Measurements from ENCODE around the gene MVD.

The MVD gene

GRCh38 chr16:88659160-88659559 is 3.7 kb downstream of the MVD start:
- peaks cover 5 to 23% of the 10 kb centered on the region in 2 donors for H3K36me3 ChIP-seq (ENCODE audit: control insufficient read depth in 1 of 2, insufficient read depth in 2 of 2, low read length in 2 of 2)
- H3K4me1 ChIP-seq (ENCODE audit: control insufficient read depth in 1 of 2, insufficient read depth in 2 of 2, low read length in 2 of 2): peaks cover 0 to 13% of the 10 kb centered on the region in 2 donors
- H3K27me3 ChIP-seq (ENCODE audit: low read depth, low read length): no peaks in the 10 kb centered on the region
- H3K9me3 ChIP-seq (ENCODE audit: control insufficient read depth in 1 of 2, low read length in 2 of 2): no peaks in the 10 kb centered on the region
- no peak overlapping the region for H3K27ac ChIP-seq (ENCODE audit: low read length)
- H3K4me3 ChIP-seq (ENCODE audit: low read depth in 1 of 2, low read length in 2 of 2): no peak overlapping the region

DNA sequence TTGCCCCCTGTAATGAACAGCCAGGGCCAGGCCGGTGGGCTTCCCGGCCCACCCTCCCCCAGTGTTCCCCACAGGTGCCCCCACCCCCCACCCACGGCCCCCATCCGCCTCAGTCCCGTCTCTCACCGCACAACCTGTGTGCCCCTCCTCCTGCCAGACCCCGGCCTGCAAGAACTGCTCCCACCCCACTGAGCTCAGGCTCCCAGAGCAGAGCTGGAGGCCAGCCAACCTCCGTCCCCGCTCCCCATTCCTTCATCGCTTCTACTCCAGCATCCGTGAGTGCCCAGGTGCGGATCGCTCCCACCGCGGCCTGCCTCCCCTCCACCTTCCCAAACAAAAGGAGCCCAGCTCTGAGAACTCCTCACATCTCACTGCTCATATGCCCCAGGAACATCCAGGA is 4.2 kb downstream of the MVD start:
- no peak overlapping the region for H3K27ac ChIP-seq (ENCODE audit: low read length)
- no peak overlapping the region for H3K4me3 ChIP-seq (ENCODE audit: low read depth in 1 of 2, low read length in 2 of 2)
- no peaks in the 10 kb centered on the region for H3K27me3 ChIP-seq (ENCODE audit: low read depth, low read length)
- peaks cover 5 to 28% of the 10 kb centered on the region in 2 donors for H3K36me3 ChIP-seq (ENCODE audit: control insufficient read depth in 1 of 2, insufficient read depth in 2 of 2, low read length in 2 of 2)
- H3K4me1 ChIP-seq (ENCODE audit: control insufficient read depth in 1 of 2, insufficient read depth in 2 of 2, low read length in 2 of 2): peaks cover 0 to 9% of the 10 kb centered on the region in 2 donors
- H3K9me3 ChIP-seq (ENCODE audit: control insufficient read depth in 1 of 2, low read length in 2 of 2): no peaks in the 10 kb centered on the region

DNA sequence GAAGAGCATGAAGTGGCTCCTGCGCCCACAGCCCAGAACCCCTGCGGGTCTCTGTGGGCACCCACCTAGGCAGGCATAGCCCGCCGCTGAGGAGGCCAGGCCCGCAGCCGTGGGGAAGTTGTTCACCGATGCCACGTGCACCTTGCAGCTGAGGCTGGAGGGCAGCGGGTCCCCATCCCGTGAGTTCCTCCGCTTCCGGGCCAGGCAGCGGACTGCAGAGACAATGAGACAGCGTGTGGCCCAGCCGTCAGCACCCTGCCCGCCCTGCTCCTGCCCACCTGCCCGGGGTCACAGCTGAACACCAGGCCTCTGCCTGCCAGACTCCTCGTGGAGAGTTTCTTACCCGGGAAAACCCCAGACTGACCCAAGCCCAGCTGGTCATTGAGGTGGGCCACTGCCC is 5.5 kb downstream of the MVD start:
- Histone ChIP-seq H3K36me3 (ENCODE audit: control insufficient read depth in 1 of 2, insufficient read depth in 2 of 2, low read length in 2 of 2) (peaks cover 5 to 40% of the 10 kb centered on the region in 2 donors), H3K27ac (ENCODE audit: low read length) (no peak overlapping the region), H3K9me3 (ENCODE audit: control insufficient read depth in 1 of 2, low read length in 2 of 2) (no peaks in the 10 kb centered on the region), H3K4me3 (ENCODE audit: low read depth in 1 of 2, low read length in 2 of 2) (no peak overlapping the region), H3K27me3 (ENCODE audit: low read depth, low read length) (no peaks in the 10 kb centered on the region), H3K4me1 (ENCODE audit: control insufficient read depth in 1 of 2, insufficient read depth in 2 of 2, low read length in 2 of 2) (peaks cover 0 to 7% of the 10 kb centered on the region in 2 donors)

- no peak overlapping the region for H3K27ac ChIP-seq (ENCODE audit: low read length)
- no peaks in the 10 kb centered on the region for H3K27me3 ChIP-seq (ENCODE audit: low read depth, low read length)
- H3K4me1 ChIP-seq (ENCODE audit: control insufficient read depth in 1 of 2, insufficient read depth in 2 of 2, low read length in 2 of 2): peaks cover under 1 to 3% of the 10 kb centered on the region in 2 donors
- H3K9me3 ChIP-seq (ENCODE audit: control insufficient read depth in 1 of 2, low read length in 2 of 2): no peaks in the 10 kb centered on the region
- H3K36me3 ChIP-seq (ENCODE audit: control insufficient read depth in 1 of 2, insufficient read depth in 2 of 2, low read length in 2 of 2): peaks cover 5 to 40% of the 10 kb centered on the region in 2 donors
- no peak overlapping the region for H3K4me3 ChIP-seq (ENCODE audit: low read depth in 1 of 2, low read length in 2 of 2)
These were observed 6.5 kb downstream of the MVD start for GRCh38 chr16:88656291-88656980.

DNA sequence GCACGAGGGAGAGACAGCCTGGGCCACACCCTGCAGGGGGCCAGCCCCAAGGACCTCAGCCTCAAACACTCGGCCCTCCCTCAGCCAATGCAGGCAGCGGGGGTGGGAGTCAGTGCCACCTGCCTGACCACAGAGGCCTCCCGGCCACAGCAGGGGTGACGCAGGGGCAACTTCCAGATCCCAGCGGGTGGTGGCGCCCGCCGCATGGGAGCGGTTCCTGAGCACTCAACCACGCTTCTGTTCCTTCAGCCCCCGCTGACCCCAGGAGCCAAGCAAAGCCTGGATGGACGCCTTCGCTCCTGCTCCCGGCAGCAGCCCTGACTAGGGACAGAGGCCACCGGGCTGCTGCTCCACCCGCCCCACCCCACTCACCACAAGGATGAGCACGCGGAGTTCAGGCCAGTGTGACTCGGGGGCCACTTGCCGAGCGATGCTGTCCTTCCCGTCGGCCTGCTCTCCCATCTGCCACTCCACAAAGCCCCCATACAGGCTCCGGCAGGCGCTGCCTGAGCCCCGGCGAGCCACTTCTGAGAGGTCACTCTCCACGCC is 7.1 kb downstream of the MVD start:
- Histone ChIP-seq H3K4me1 (ENCODE audit: control insufficient read depth in 1 of 2, insufficient read depth in 2 of 2, low read length in 2 of 2) (peaks cover 4 to 8% of the 10 kb centered on the region in 2 donors), H3K27me3 (ENCODE audit: low read depth, low read length) (no peaks in the 10 kb centered on the region), H3K9me3 (ENCODE audit: control insufficient read depth in 1 of 2, low read length in 2 of 2) (no peaks in the 10 kb centered on the region), H3K4me3 (ENCODE audit: low read depth in 1 of 2, low read length in 2 of 2) (no peak overlapping the region), H3K36me3 (ENCODE audit: control insufficient read depth in 1 of 2, insufficient read depth in 2 of 2, low read length in 2 of 2) (peaks cover 5 to 40% of the 10 kb centered on the region in 2 donors), H3K27ac (ENCODE audit: low read length) (no peak overlapping the region)

DNA sequence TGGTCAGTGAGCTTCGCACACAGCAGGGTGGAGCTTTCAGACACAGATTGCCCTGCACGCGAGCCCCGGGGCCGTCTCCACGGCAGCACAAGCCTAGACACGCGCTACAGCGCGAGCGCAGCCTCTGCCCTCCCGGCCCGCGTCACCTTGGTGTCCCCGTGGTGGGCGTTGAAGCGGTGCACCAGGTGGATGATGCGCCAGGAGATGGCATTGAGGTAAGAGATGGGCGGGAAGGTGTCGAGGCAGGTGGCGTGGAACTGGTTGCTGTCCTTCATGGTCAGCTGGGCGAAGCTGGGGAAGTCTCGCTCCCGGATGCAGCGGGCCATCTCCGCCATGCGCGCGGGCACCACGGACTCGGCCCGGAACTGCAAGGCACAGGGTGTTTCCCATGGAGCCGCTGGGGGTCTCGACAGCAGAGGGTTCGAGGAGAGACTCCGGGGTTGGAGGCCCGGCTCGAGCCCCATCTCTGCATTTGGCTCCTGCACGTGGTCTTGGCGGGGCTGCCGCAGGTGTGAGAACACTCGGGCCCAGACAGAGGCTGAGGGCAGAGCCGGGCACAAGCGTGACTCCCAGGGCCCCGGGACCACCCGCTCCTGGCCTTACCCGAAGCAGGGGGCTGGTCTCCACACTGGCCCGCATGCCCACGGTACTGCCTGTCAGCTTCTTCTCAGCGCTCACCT is 7.7 kb downstream of the MVD start:
- Histone ChIP-seq H3K4me1 (ENCODE audit: control insufficient read depth in 1 of 2, insufficient read depth in 2 of 2, low read length in 2 of 2) (peaks cover 4 to 13% of the 10 kb centered on the region in 2 donors), H3K27ac (ENCODE audit: low read length) (no peak overlapping the region), H3K27me3 (ENCODE audit: low read depth, low read length) (no peaks in the 10 kb centered on the region), H3K4me3 (ENCODE audit: low read depth in 1 of 2, low read length in 2 of 2) (no peak overlapping the region), H3K36me3 (ENCODE audit: control insufficient read depth in 1 of 2, insufficient read depth in 2 of 2, low read length in 2 of 2) (peaks cover 5 to 40% of the 10 kb centered on the region in 2 donors), H3K9me3 (ENCODE audit: control insufficient read depth in 1 of 2, low read length in 2 of 2) (no peaks in the 10 kb centered on the region)

DNA sequence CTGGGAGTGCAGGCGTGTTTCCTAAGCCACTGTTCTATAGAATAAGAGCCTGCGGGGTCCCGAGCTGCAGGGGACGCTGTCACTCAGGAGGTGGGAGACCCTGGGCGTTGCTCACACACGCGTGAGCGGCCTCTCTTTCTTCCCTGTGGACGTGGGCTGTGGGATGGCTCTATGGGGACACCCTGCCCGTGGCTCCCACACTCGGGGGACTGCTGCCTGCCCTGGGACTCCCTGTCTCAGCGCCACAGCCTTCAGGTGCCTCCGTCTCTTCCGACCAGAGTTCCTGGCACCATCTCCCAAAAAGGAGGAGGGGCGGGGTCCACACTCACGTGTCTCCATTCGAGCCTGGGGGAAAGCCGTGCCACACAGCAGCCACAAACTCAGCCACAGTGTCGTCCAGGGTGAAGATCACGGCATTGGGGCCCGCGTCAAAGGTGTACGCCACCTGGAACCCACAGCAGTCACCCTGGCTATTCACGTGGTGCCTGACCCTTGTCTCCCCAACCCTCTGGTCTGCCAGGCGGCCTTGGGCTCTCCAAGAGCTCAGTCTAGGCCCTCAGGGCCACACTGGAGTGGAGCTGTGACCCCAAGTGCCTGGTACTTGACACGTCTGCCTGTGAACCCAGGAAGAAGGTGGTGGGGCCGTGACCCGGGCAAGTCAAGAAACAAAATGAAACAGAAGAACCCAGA is 8.4 kb downstream of the MVD start:
- no peak overlapping the region for H3K4me3 ChIP-seq (ENCODE audit: low read depth in 1 of 2, low read length in 2 of 2)
- H3K4me1 ChIP-seq (ENCODE audit: control insufficient read depth in 1 of 2, insufficient read depth in 2 of 2, low read length in 2 of 2): peaks cover 4 to 20% of the 10 kb centered on the region in 2 donors
- H3K36me3 ChIP-seq (ENCODE audit: control insufficient read depth in 1 of 2, insufficient read depth in 2 of 2, low read length in 2 of 2): peaks cover 5 to 40% of the 10 kb centered on the region in 2 donors
- no peaks in the 10 kb centered on the region for H3K27me3 ChIP-seq (ENCODE audit: low read depth, low read length)
- no peaks in the 10 kb centered on the region for H3K9me3 ChIP-seq (ENCODE audit: control insufficient read depth in 1 of 2, low read length in 2 of 2)
- no peak overlapping the region for H3K27ac ChIP-seq (ENCODE audit: low read length)

DNA sequence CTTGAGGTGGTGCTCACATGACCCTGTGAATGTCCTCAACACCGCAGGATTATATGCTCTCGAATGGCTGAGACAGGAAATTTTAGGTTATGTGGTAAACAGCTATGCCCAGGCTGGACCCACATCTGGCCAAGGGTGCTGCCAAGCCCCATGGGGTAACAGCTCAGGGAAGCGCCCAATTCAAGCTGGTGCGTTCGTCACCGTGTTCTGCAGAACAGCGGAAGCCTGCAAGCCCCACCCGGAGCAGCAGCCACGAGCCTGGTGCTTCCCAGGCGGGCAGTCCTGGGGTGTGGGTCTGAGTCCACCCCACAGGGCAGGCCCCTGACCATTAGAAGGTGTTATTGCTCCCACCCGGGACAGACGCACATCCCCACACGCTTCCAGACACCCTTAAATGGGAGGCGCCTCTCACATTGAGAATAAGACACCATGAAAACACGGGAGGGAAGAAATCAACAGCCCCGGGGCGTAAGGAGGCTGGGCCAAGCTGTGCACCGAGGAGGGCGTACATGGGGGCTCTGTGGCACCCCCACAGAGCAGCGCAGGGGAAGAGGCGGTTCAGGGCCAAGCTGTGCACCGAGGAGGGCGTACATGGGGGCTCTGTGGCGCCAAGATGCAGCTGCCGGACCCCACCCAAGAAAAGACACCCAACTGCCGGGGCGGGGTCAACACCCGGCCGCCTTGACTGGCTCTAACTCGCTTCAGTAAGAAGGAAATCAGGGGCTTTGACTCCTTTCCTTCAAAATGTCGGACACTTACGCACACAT is 9.1 kb downstream of the MVD start:
- H3K27ac ChIP-seq (ENCODE audit: low read length): no peak overlapping the region
- H3K4me1 ChIP-seq (ENCODE audit: control insufficient read depth in 1 of 2, insufficient read depth in 2 of 2, low read length in 2 of 2): peaks cover 4 to 20% of the 10 kb centered on the region in 2 donors
- no peak overlapping the region for H3K4me3 ChIP-seq (ENCODE audit: low read depth in 1 of 2, low read length in 2 of 2)
- H3K27me3 ChIP-seq (ENCODE audit: low read depth, low read length): no peaks in the 10 kb centered on the region
- H3K9me3 ChIP-seq (ENCODE audit: control insufficient read depth in 1 of 2, low read length in 2 of 2): no peaks in the 10 kb centered on the region
- peaks cover 5 to 40% of the 10 kb centered on the region in 2 donors for H3K36me3 ChIP-seq (ENCODE audit: control insufficient read depth in 1 of 2, insufficient read depth in 2 of 2, low read length in 2 of 2)

GRCh38 chr16:88653101-88653500 is 9.8 kb downstream of the MVD start:
- Histone ChIP-seq H3K27me3 (ENCODE audit: low read depth, low read length) (no peaks in the 10 kb centered on the region), H3K4me3 (ENCODE audit: low read depth in 1 of 2, low read length in 2 of 2) (no peak overlapping the region), H3K4me1 (ENCODE audit: control insufficient read depth in 1 of 2, insufficient read depth in 2 of 2, low read length in 2 of 2) (peaks cover 4 to 20% of the 10 kb centered on the region in 2 donors), H3K36me3 (ENCODE audit: control insufficient read depth in 1 of 2, insufficient read depth in 2 of 2, low read length in 2 of 2) (peaks cover 5 to 36% of the 10 kb centered on the region in 2 donors), H3K27ac (ENCODE audit: low read length) (no peak overlapping the region), H3K9me3 (ENCODE audit: control insufficient read depth in 1 of 2, low read length in 2 of 2) (no peaks in the 10 kb centered on the region)

DNA sequence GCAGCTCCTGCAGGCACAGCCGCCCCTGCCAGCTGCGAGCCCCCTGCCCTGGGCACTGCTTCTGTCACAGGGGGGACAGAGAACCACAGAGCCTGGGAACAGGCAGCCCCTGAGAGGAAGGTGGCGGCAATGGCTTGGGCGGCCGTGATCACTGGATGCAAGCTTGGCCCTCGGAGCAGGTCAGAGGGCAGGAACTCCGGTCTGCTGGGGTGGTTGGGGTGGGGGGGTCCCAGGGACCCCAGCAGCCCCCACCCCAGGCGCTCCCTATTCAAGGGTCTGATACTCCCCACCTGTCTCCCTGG is 10.2 kb downstream of the MVD start:
- Histone ChIP-seq H3K27me3 (ENCODE audit: low read depth, low read length) (no peaks in the 10 kb centered on the region), H3K4me1 (ENCODE audit: control insufficient read depth in 1 of 2, insufficient read depth in 2 of 2, low read length in 2 of 2) (peaks cover 4 to 20% of the 10 kb centered on the region in 2 donors), H3K27ac (ENCODE audit: low read length) (no peak overlapping the region), H3K36me3 (ENCODE audit: control insufficient read depth in 1 of 2, insufficient read depth in 2 of 2, low read length in 2 of 2) (peaks cover 5 to 32% of the 10 kb centered on the region in 2 donors), H3K9me3 (ENCODE audit: control insufficient read depth in 1 of 2, low read length in 2 of 2) (no peaks in the 10 kb centered on the region), H3K4me3 (ENCODE audit: low read depth in 1 of 2, low read length in 2 of 2) (no peak overlapping the region)

All from muscle layer of duodenum (tissue), 2 donors.